ENCODE results near the gene EVI2B.

- TF ChIP-seq CTCF (optimal IDR thresholded peaks at IDR 0.05 in 1 of 3, IDR thresholded peaks at IDR 0.05 in 1 of 3, conservative IDR thresholded peaks at IDR 0.05 in 1 of 3; ENCODE audit: extremely low read depth in 1 of 3, insufficient read depth in 2 of 3, low read length in 3 of 3) (no peak), EZH2 (IDR thresholded peaks at IDR 0.05; ENCODE audit: low read length) (no peak)
Observed at GRCh38 chr17:31339906-31340661, 26.2 kb upstream of the EVI2B start.
